ENCODE results near the gene C1QTNF7. TPM values are rescaled to one million over a fixed set of nuclear protein-coding genes. Genes with fewer than 3 reads are reported as not detected.

Gene C1QTNF7
- total RNA-seq, 1 donor from 2014 or later, result 12.0 TPM

DNA sequence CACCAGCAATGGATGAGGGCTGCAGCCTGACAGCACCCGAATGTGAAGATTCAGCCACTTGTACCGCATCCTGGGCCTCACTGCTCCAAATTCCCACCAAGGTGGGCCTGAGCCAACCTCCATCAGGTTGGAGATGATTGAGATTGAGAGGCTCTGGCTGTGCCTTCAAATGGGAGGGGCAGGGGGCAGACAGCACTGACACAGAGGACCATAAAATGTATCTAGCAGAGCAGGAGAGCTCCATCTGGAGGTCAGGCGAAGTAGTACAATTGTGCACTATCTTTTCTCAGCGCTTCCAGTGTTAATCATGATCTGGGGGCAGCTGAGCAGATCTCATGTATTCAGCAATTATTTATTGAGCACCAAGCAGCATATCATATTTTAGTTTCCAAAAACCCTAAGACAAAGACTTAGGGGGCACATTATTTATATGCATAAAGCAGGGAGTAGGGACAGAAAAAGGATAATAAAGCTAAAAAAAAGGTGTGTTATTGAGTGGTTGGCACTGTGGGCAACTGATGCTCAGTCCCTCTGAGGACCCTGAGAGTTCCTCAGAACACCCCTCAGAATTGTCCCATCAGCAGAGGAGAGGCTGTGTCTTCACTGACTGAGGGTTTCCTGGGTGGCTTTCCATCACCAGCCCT, 31.6 kb upstream of the C1QTNF7 start:
- peaks cover 44% of the 10 kb centered on the region for H3K4me1 ChIP-seq
- no peaks in the 10 kb centered on the region for H3K36me3 ChIP-seq
- TF ChIP-seq POLR2AphosphoS5 (IDR thresholded peaks at IDR 0.05; ENCODE audit: insufficient read depth in 1 of 2, low read depth in 1 of 2), result no peak
- no peak for TF ChIP-seq POLR2A (IDR thresholded peaks at IDR 0.05)
- TF ChIP-seq CTCF (IDR thresholded peaks at IDR 0.05), result peak in 2 of 3 experiments; percentile 8 to 46
- no peaks in the 10 kb centered on the region for H3K27me3 ChIP-seq
- H3K4me3 ChIP-seq, result no peak overlapping the region
- no peaks in the 10 kb centered on the region for H3K9me3 ChIP-seq
- intact Hi-C loops (cut with DNase I), result no loop called here
- H3K27ac ChIP-seq, result peak overlapping the region; percentile 40
- DNase-seq (ENCODE audit: extremely low spot score in 2 of 2), result no peak

DNA sequence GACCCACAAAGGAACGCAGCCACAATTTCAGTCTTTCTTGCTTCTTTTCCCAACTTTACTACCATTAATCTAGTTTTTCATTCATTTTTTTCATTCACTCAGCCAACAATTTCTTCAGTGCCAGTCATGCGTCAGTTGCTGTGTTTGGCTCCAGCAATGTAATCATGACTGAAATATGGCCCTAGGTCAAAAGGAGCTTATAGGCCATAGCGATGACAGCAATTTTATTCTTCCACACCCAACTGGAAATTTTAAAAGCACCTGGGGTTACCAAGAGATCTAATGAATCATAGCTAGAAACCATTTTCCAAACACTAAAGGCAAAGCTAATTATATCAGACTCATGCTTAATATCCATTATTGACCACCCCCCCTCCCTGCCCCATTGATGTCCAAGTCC, 29.8 kb upstream of the C1QTNF7 start:
- intact Hi-C loops (cut with DNase I), result no loop called here
- H3K36me3 ChIP-seq, result no peaks in the 10 kb centered on the region
- H3K27me3 ChIP-seq, result no peaks in the 10 kb centered on the region
- H3K27ac ChIP-seq, result no peak overlapping the region
- no peak overlapping the region for H3K4me3 ChIP-seq
- peak in 1 of 2 donors; percentile 30 for TF ChIP-seq POLR2AphosphoS5 (IDR thresholded peaks at IDR 0.05; ENCODE audit: insufficient read depth in 1 of 2, low read depth in 1 of 2)
- TF ChIP-seq POLR2A (IDR thresholded peaks at IDR 0.05), result no peak
- no peak for TF ChIP-seq CTCF (IDR thresholded peaks at IDR 0.05)
- no peak for DNase-seq (ENCODE audit: extremely low spot score in 2 of 2)
- H3K4me1 ChIP-seq, result peaks cover 60% of the 10 kb centered on the region
- H3K9me3 ChIP-seq, result no peaks in the 10 kb centered on the region

GRCh38 chr4:15398732-15399131, 29.1 kb upstream of the C1QTNF7 start:
- Histone ChIP-seq H3K9me3 (no peaks in the 10 kb centered on the region), H3K27ac (peak overlapping the region; percentile 28), H3K36me3 (no peaks in the 10 kb centered on the region), H3K4me1 (peaks cover 63% of the 10 kb centered on the region), H3K27me3 (no peaks in the 10 kb centered on the region), H3K4me3 (no peak overlapping the region)
- TF ChIP-seq POLR2A (IDR thresholded peaks at IDR 0.05) (no peak), POLR2AphosphoS5 (IDR thresholded peaks at IDR 0.05; ENCODE audit: insufficient read depth in 1 of 2, low read depth in 1 of 2) (no peak), CTCF (IDR thresholded peaks at IDR 0.05) (no peak)
- intact Hi-C loops (cut with DNase I), result no loop called here
- DNase-seq (ENCODE audit: extremely low spot score in 2 of 2), result no peak

DNA sequence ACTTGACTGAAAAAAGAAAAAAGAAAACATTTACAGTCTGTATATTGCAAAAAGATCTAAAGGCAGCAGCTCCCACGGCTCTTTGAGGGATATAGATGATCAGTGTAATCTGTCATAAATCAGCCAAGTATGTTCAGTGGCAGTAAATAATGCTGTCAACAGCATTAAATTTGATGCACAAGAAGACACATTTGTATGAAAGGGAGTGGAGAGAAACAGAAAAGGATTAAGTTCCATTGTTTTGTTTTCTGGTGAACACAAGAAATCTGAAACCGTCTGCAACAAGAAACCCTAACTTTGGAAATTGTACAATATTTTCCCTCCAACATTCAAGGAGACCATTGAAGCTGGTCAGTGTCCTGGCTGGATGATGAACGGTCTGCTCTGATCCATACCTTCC, 27.6 kb upstream of the C1QTNF7 start:
- no peak overlapping the region for H3K4me3 ChIP-seq
- no peak for DNase-seq (ENCODE audit: extremely low spot score in 2 of 2)
- peak overlapping the region; percentile 49 for H3K27ac ChIP-seq
- H3K36me3 ChIP-seq, result no peaks in the 10 kb centered on the region
- peaks cover 58% of the 10 kb centered on the region for H3K4me1 ChIP-seq
- TF ChIP-seq POLR2AphosphoS5 (IDR thresholded peaks at IDR 0.05; ENCODE audit: insufficient read depth in 1 of 2, low read depth in 1 of 2) (no peak), CTCF (IDR thresholded peaks at IDR 0.05) (no peak), POLR2A (IDR thresholded peaks at IDR 0.05) (no peak)
- H3K27me3 ChIP-seq, result no peaks in the 10 kb centered on the region
- intact Hi-C loops (cut with DNase I), result no loop called here
- H3K9me3 ChIP-seq, result no peaks in the 10 kb centered on the region

DNA sequence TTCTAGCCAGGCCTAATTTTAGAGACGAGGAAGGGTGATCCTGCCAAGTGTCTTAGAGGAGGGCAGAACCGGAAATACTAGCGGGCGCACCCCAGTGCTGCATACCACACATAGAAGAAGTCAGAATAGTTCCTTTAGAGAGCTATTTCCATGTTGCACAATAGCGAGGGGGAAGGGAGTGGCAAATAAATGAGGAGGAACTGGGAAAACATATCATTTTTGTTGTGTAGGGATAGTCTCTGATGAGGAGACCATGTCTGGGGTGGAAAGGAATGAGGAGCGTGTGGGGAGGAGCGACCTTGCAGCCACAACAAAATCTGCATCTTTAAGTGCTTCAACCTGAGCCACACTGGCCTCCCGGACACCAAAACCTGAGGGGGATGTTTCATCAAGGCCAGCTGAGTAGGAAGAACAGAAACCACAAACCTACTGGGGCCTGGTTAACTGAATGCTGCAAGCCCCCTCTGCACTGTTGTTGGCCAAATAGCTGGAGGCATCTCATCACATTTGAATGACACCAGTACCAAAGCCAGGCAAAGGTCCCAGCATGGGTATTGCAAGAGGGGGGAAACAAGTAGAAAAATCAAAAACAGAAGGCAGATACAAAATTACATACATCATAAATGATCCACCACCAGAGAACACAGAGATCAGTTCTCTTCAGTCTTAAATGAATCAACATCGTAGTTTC, 26.7 kb upstream of the C1QTNF7 start:
- peak overlapping the region; percentile 49 for H3K27ac ChIP-seq
- no peaks in the 10 kb centered on the region for H3K27me3 ChIP-seq
- TF ChIP-seq POLR2AphosphoS5 (IDR thresholded peaks at IDR 0.05; ENCODE audit: insufficient read depth in 1 of 2, low read depth in 1 of 2) (peak in 1 of 2 donors; percentile 54), POLR2A (IDR thresholded peaks at IDR 0.05) (no peak), CTCF (IDR thresholded peaks at IDR 0.05) (no peak)
- intact Hi-C loops (cut with DNase I), result no loop called here
- H3K4me3 ChIP-seq, result peak overlapping the region in 1 of 2 donors; percentile 12
- no peaks in the 10 kb centered on the region for H3K36me3 ChIP-seq
- peaks cover 56% of the 10 kb centered on the region for H3K4me1 ChIP-seq
- H3K9me3 ChIP-seq, result no peaks in the 10 kb centered on the region
- no peak for DNase-seq (ENCODE audit: extremely low spot score in 2 of 2)

Data from vagina (tissue), 2 donors.